DLD1 (cell line): ENCODE data around the gene TMEM52.

Source experiments
- in situ Hi-C: cut with HindIII; loops from 2 replicates; pipeline ENCODE4 v1.10.0; 2017; ENCODE audit warnings: low sequenced_read_pairs

Gene TMEM52

GRCh38 chr1:1877865-1878436 is 41.1 kb downstream of the TMEM52 start:
- in situ Hi-C loops: no loop called here

GRCh38 chr1:1876335-1876930 is 42.6 kb downstream of the TMEM52 start:
- in situ Hi-C loops: no loop called here

GRCh38 chr1:1875932-1876331 is 43.1 kb downstream of the TMEM52 start:
- in situ Hi-C loops: no loop called here

GRCh38 chr1:1874901-1875300 is 44.2 kb downstream of the TMEM52 start:
- in situ Hi-C loops: no loop called here

GRCh38 chr1:1873186-1873585 is 45.9 kb downstream of the TMEM52 start:
- in situ Hi-C loops: no loop called here

- in situ Hi-C loops: no loop called here
Observed at GRCh38 chr1:1872329-1872994, 46.6 kb downstream of the TMEM52 start.

- in situ Hi-C loops: no loop called here
Observed at GRCh38 chr1:1869469-1869868, 49.6 kb downstream of the TMEM52 start.
